Esophagus (tissue), 2 donors: Measurements from ENCODE around the gene BDH1. TPM values are rescaled to one million over a fixed set of nuclear protein-coding genes. Genes with fewer than 3 reads are reported as not detected.

Experiments
- H3K27ac ChIP-seq, 2 donors: one replicate each; pipeline ENCODE4 v1.5.1; 2013; ENCODE audit warnings: low read depth in 2 of 2, mild to moderate bottlenecking in 2 of 2, inconsistent platforms in 1 of 2, low read length in 1 of 2, moderate library complexity in 1 of 2
- H3K27me3 ChIP-seq, 2 donors: one replicate each; pipeline ENCODE4 v1.6.1; 2013; ENCODE audit warnings: low read length in 2 of 2, control low read depth in 1 of 2, mild to moderate bottlenecking in 1 of 2; ENCODE audit not compliant: insufficient read depth in 2 of 2, control insufficient read depth in 1 of 2
- H3K36me3 ChIP-seq, 2 donors: one replicate each; pipeline ENCODE4 v1.6.1; 2013; ENCODE audit warnings: low read length in 1 of 2; ENCODE audit not compliant: control insufficient read depth in 2 of 2, insufficient read depth in 2 of 2
- H3K4me1 ChIP-seq, 2 donors: one replicate each; pipeline ENCODE4 v1.6.1; 2013; ENCODE audit warnings: low read length in 1 of 2; ENCODE audit not compliant: control insufficient read depth in 2 of 2, insufficient read depth in 2 of 2
- H3K4me3 ChIP-seq, 2 donors: one replicate each; pipeline ENCODE4 v1.5.1; 2013; ENCODE audit warnings: low read length in 2 of 2, mild to moderate bottlenecking in 2 of 2, low read depth in 1 of 2, moderate library complexity in 1 of 2
- H3K9me3 ChIP-seq, 2 donors: one replicate each; pipeline ENCODE4 v1.6.1; 2013; ENCODE audit warnings: mild to moderate bottlenecking in 2 of 2, low read depth in 1 of 2, low read length in 1 of 2, moderate library complexity in 1 of 2; ENCODE audit not compliant: control insufficient read depth in 2 of 2, insufficient read depth in 1 of 2
- WGBS, 2 donors: extraction: QIAGEN DNeasy Blood & Tissue Kit; methylation state at CpG; one replicate each; pipeline ENCODE4 v1.1.7; 2013; 5-methylcytosine and 5-hydroxymethylcytosine counted together
- polyA plus RNA-seq, 2 donors: library from polyadenylated mRNA; stranded (reverse); fragments of 200-250 nt; gene quantifications; one replicate each; pipeline ENCODE4 v1.2.3, GENCODE V29; 2013
- donor health status: healthy with polysubstance abuse.
- donor health status: Bipolar disorder and iron deficiency.

Gene BDH1
- polyA plus RNA-seq, 2 donors, result 49.5 to 59.9 TPM

GRCh38 chr3:197460639-197461038 lies 95.1 kb downstream of the BDH1 start:
- Histone ChIP-seq H3K9me3 (no peaks in the 10 kb centered on the region), H3K27ac (no peak overlapping the region), H3K27me3 (no peaks in the 10 kb centered on the region), H3K4me3 (no peak overlapping the region), H3K36me3 (no peaks in the 10 kb centered on the region), H3K4me1 (peaks cover 0 to 7% of the 10 kb centered on the region in 2 donors)
- 80 to 86% methylated on average over 6 of the region's 6 CpGs for WGBS, 2 donors

GRCh38 chr3:197460002-197460401 lies 95.8 kb downstream of the BDH1 start:
- H3K9me3 ChIP-seq, result no peaks in the 10 kb centered on the region
- no peak overlapping the region for H3K27ac ChIP-seq
- H3K4me1 ChIP-seq, result peaks cover 0 to 7% of the 10 kb centered on the region in 2 donors
- no peaks in the 10 kb centered on the region for H3K36me3 ChIP-seq
- WGBS, 2 donors, result 79 to 81% methylated on average over 11 to 13 of the region's 13 CpGs
- no peaks in the 10 kb centered on the region for H3K27me3 ChIP-seq
- no peak overlapping the region for H3K4me3 ChIP-seq

Other genes starting within 250 kb of the BDH1 start
- gene RUBCN, start 180.9 kb upstream of the BDH1 start, polyA plus RNA-seq, result 10 to 100 TPM in 1 of 2 donors, 1 to 10 TPM in 1; 8.2 to 12.6 TPM
- 10 to 100 TPM; 11.2 to 17.8 TPM for gene FYTTD1, start 193.9 kb upstream of the BDH1 start, polyA plus RNA-seq
- 10 to 100 TPM in 1 of 2 donors, 1 to 10 TPM in 1; 7.0 to 13.1 TPM for gene LRCH3, start 235.3 kb upstream of the BDH1 start, polyA plus RNA-seq